Thyroid gland (tissue), 4 donors: ENCODE data around the gene MAP2K1.

ENCODE experiments used
- POLR2A ChIP-seq, 2 donors: fragments of 450-650 bp; IDR thresholded peaks; one replicate each; pipeline ENCODE4 v1.6.1; 2017; ENCODE audit warnings: antibody characterized with exemption in 2 of 2, mild to moderate bottlenecking in 2 of 2, moderate library complexity in 1 of 2
- TF ChIP-seq, protein P1 (sequence below), 6 experiments: fragments of 200-600 bp in 3 of 6; fragments of 450-650 bp in 3 of 6; sonication (generic) in 3 of 6; IDR thresholded peaks; one replicate each; pipeline ENCODE4 v1.5.1; 2016 to 2019; ENCODE audit warnings: antibody characterized with exemption in 6 of 6, mild to moderate bottlenecking in 2 of 6, inconsistent platforms in 1 of 6, moderate library complexity in 1 of 6

DNA sequence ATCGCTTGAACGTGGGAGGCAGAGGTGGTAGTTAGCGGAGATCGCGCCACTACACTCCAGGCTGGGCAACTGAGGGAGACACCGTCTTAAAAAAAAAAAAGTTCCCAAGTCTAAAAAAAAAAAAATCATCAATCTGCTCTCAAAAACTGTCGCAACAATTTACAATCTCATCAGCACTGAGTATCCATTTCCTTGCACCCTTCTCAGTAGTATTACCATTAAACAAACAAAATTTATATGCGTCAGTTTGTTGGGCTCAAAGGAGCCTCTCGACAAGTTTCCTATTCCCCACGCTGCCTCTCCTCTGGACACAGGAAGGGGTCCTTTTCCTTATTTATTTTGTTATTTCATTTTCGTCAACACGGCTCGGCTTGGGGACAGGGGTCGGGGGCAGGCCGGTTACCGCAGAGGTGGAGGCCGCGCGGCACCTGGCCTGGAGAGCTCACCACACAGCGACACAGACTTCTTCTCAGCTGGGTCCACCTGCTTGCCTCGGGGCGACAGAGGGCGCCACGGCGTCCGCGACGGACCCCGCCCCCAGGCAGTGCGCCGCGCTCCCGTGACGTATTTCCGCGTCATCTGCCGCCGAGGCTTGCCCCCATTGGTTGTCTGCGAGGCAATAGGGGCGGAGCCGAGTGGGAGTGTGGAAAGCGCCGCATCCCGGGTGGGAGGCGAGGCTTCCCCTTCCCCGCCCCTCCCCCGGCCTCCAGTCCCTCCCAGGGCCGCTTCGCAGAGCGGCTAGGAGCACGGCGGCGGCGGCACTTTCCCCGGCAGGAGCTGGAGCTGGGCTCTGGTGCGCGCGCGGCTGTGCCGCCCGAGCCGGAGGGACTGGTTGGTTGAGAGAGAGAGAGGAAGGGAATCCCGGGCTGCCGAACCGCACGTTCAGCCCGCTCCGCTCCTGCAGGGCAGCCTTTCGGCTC lies at the start of gene MAP2K1:
- TF ChIP-seq POLR2A (IDR thresholded peaks at IDR 0.05) = peak in 1 of 2 donors; percentile 89
- TF ChIP-seq, protein P1, sequence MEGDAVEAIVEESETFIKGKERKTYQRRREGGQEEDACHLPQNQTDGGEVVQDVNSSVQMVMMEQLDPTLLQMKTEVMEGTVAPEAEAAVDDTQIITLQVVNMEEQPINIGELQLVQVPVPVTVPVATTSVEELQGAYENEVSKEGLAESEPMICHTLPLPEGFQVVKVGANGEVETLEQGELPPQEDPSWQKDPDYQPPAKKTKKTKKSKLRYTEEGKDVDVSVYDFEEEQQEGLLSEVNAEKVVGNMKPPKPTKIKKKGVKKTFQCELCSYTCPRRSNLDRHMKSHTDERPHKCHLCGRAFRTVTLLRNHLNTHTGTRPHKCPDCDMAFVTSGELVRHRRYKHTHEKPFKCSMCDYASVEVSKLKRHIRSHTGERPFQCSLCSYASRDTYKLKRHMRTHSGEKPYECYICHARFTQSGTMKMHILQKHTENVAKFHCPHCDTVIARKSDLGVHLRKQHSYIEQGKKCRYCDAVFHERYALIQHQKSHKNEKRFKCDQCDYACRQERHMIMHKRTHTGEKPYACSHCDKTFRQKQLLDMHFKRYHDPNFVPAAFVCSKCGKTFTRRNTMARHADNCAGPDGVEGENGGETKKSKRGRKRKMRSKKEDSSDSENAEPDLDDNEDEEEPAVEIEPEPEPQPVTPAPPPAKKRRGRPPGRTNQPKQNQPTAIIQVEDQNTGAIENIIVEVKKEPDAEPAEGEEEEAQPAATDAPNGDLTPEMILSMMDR (IDR thresholded peaks at IDR 0.05) = peak in 5 of 6 experiments; percentile 55 to 79 (median 75)
